MM.1S (cell line): ENCODE data around the gene ABCA2.

ENCODE experiments used
- DNase-seq: peaks from one replicate; pipeline ENCODE4 v3.0.0-alpha.2; 2015
- H2AFZ ChIP-seq: fragments of 300-600 bp; sonication (generic); 2 replicates; pipeline ENCODE4 v1.6.0; 2016; ENCODE audit warnings: antibody characterized with exemption, low read length
- H3F3A ChIP-seq: fragments of 300-600 bp; sonication (generic); 2 replicates; pipeline ENCODE4 v1.6.1; 2016; ENCODE audit warnings: mild to moderate bottlenecking, antibody characterized with exemption, low read length, moderate library complexity, mixed read lengths; ENCODE audit not compliant: insufficient read depth
- H3K27ac ChIP-seq: fragments of 300-600 bp; sonication (generic); 2 replicates; pipeline ENCODE4 v1.5.1; 2016; ENCODE audit warnings: mild to moderate bottlenecking, low read length
- H3K27me3 ChIP-seq: fragments of 300-600 bp; sonication (generic); replicated peaks from 2 replicates; pipeline ENCODE4 v1.6.0; 2016; ENCODE audit warnings: low read length; ENCODE audit not compliant: insufficient read depth
- H3K36me3 ChIP-seq: fragments of 300-600 bp; sonication (generic); replicated peaks from 2 replicates; pipeline ENCODE4 v1.6.1; 2016; ENCODE audit warnings: mild to moderate bottlenecking, low read length, mixed read lengths; ENCODE audit not compliant: insufficient read depth
- H3K4me1 ChIP-seq: fragments of 300-600 bp; sonication (generic); 2 replicates; pipeline ENCODE4 v1.6.1; 2016; ENCODE audit warnings: low read length, mixed read lengths
- H3K4me2 ChIP-seq: fragments of 300-600 bp; sonication (generic); 2 replicates; pipeline ENCODE4 v1.6.0; 2016; ENCODE audit warnings: low read depth, low read length
- H3K4me3 ChIP-seq: fragments of 300-600 bp; sonication (generic); 2 replicates; pipeline ENCODE4 v1.5.1; 2016; ENCODE audit warnings: low read length, mixed read lengths
- H3K79me2 ChIP-seq: fragments of 300-600 bp; sonication (generic); 2 replicates; pipeline ENCODE4 v1.6.1; 2016; ENCODE audit warnings: mixed run types, low read length, mixed read lengths
- H3K9ac ChIP-seq: fragments of 300-600 bp; sonication (generic); 2 replicates; pipeline ENCODE4 v1.6.1; 2016; ENCODE audit warnings: low read length, mixed read lengths
- H3K9me2 ChIP-seq: fragments of 300-600 bp; sonication (generic); replicated peaks from 2 replicates; pipeline ENCODE4 v1.6.1; 2016; ENCODE audit warnings: mild to moderate bottlenecking, low read length, mixed read lengths; ENCODE audit not compliant: insufficient read depth
- H3K9me3 ChIP-seq: fragments of 300-600 bp; sonication (generic); replicated peaks from 2 replicates; pipeline ENCODE4 v1.6.1; 2016; ENCODE audit warnings: mild to moderate bottlenecking, low read length, mixed read lengths; ENCODE audit not compliant: insufficient read depth
- H4K20me1 ChIP-seq: fragments of 300-600 bp; sonication (generic); 2 replicates; pipeline ENCODE4 v1.6.1; 2016; ENCODE audit warnings: mild to moderate bottlenecking, low read length, moderate library complexity, mixed read lengths; ENCODE audit not compliant: insufficient read depth
- EZH2 ChIP-seq: fragments of 300-600 bp; sonication (generic); optimal IDR thresholded peaks from 2 replicates; pipeline ENCODE3; 2017; ENCODE audit warnings: low read depth, mild to moderate bottlenecking, antibody characterized with exemption, low read length, mixed read lengths
- EZH2phosphoT487 ChIP-seq: fragments of 300-600 bp; sonication (generic); IDR thresholded peaks from 2 replicates; pipeline ENCODE4 v1.6.1; 2018; ENCODE audit warnings: antibody characterized with exemption, low read length
- TF ChIP-seq, protein P1 (sequence below): fragments of 300-600 bp; sonication (generic); IDR thresholded peaks from 2 replicates; pipeline ENCODE4 v1.5.1; 2016; ENCODE audit warnings: antibody characterized with exemption, low read length, mixed read lengths

The ABCA2 gene

DNA sequence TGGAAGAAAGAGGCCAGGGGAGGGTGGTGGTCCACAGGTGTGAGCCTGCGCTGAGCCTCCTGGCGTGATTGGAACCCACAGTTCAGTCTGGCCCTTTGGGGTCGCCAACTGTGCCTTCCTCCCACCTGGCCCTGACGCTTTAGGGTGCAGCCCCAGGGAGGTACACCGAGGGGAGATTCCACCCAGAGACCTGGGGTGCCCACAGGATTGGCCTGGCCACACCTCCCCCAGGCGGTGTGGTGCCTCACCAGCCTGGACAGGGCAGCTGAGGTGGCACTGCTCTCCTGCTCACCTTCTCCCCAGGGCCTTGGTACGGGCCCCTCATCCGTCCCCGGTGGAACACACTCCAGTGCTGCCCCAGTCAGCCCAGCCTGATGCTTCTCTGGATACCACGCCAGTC lies 30.7 kb downstream of the ABCA2 start:
- Histone ChIP-seq H2AFZ (no peak overlapping the region), H3K4me1 (peaks cover 2% of the 10 kb centered on the region; the same call in 1 of the 2 replicates), H3K4me2 (no peak overlapping the region), H3K9ac (no peak overlapping the region), H3K27me3 (peaks cover 36% of the 10 kb centered on the region), H3F3A (peaks cover 2% of the 10 kb centered on the region), H3K36me3 (no peaks in the 10 kb centered on the region), H3K9me2 (no peaks in the 10 kb centered on the region), H3K4me3 (no peak overlapping the region), H3K79me2 (no peaks in the 10 kb centered on the region), H4K20me1 (no peaks in the 10 kb centered on the region), H3K9me3 (no peaks in the 10 kb centered on the region), H3K27ac (no peak overlapping the region)
- no peak for TF ChIP-seq EZH2
- TF ChIP-seq, protein P1, sequence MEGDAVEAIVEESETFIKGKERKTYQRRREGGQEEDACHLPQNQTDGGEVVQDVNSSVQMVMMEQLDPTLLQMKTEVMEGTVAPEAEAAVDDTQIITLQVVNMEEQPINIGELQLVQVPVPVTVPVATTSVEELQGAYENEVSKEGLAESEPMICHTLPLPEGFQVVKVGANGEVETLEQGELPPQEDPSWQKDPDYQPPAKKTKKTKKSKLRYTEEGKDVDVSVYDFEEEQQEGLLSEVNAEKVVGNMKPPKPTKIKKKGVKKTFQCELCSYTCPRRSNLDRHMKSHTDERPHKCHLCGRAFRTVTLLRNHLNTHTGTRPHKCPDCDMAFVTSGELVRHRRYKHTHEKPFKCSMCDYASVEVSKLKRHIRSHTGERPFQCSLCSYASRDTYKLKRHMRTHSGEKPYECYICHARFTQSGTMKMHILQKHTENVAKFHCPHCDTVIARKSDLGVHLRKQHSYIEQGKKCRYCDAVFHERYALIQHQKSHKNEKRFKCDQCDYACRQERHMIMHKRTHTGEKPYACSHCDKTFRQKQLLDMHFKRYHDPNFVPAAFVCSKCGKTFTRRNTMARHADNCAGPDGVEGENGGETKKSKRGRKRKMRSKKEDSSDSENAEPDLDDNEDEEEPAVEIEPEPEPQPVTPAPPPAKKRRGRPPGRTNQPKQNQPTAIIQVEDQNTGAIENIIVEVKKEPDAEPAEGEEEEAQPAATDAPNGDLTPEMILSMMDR: no peak
- no peak for TF ChIP-seq EZH2phosphoT487
- no peak for DNase-seq

DNA sequence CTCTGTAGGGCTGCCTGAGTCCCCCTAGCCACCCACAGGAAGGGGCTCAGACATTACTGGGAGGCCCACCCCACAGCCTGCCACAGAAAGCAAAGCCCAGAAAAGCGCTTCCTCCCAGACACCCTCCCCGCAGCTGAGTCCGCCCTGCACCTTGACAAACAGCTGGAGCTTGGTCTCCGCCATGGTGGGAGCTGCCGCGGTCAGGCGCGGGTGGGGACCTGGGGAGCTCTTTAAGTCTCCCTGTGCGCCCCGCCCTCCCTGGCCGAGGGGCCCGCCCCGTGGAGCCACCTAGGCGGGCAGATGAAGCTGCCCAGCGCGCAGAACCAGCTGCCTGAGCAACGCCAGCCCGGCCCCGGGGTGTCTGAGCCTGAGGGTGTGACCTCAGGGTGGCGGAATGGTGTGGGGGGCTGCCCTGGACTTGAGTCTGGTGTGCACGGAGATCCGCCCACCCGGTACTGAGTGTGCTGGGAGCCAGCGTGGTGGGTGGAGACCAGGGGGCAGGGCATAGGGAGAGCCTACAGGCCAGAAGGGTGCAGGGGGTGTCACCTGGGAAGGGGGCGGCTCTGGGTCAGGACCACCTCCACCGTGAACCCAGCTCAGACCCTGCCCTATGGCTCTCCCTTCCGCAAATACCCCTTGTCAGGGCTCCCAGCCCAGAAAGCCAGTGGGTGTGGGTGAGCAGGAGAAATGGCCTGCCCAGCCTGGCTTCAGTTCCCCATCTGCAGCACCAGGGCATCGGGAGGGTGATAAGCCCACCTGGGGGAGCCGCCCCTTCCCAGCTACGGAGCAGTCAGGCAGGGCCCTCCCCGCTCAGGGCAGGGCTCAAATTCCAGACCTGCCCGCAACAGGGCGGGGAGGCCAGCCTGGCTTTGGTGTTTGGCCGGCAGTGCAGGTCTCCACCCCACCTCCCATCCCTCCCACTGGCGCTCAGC lies 31.4 kb downstream of the ABCA2 start, which contains the start of gene CLIC3:
Gene CLIC3, minus strand, starts transcription at position 208 of the 932 bp plus-strand sequence. Its CDS starts 25 bp downstream, at position 183.
- Histone ChIP-seq H3K27ac (no peak within 1 kb of the TSS), H3K27me3 (peaks cover 28% of the 10 kb centered on the region), H3F3A (peaks cover 2% of the 10 kb centered on the region), H3K4me2 (no peak within 1 kb of the TSS), H3K4me1 (peaks cover 2% of the 10 kb centered on the region; the same call in 1 of the 2 replicates), H3K79me2 (no peaks in the 10 kb centered on the region), H3K36me3 (no peaks in the 10 kb centered on the region), H3K9ac (no peak within 1 kb of the TSS), H3K9me3 (no peaks in the 10 kb centered on the region), H3K9me2 (no peaks in the 10 kb centered on the region), H3K4me3 (no peak within 1 kb of the TSS), H4K20me1 (no peaks in the 10 kb centered on the region), H2AFZ (no peak within 1 kb of the TSS)
- DNase-seq: no peak
- TF ChIP-seq, protein P1: no peak
- no peak for TF ChIP-seq EZH2phosphoT487
- no peak for TF ChIP-seq EZH2

DNA sequence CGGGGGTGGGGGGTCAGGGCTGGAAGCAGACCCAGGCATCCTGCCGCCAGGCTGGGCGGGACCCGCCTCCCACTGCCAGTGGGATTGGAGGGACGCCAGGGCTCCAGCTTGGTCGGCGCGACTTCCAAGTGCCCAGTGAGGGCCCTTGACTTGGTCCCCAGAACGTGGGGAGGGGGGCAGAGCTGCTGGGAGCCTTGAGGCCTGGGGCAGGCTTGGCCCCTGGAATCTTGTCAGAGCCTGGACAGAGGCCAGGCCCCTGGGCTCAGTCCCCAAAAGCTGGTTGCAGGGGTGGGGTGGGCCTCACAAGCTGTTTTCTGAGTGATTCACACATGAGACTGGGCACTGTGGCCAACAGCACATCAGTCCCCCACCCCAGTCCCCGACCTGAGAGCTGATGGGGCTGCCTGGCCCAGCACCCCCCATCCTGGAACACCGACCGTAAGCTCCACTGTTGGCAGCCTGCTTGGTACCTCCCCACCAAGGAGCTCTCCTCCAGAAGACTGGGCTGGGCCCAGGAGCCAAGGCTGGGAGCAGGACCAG lies 32.2 kb downstream of the ABCA2 start:
- Histone ChIP-seq H3K4me3 (no peak overlapping the region), H2AFZ (no peak overlapping the region), H4K20me1 (no peaks in the 10 kb centered on the region), H3K27ac (no peak overlapping the region), H3F3A (peaks cover 2% of the 10 kb centered on the region), H3K9ac (no peak overlapping the region), H3K4me2 (no peak overlapping the region), H3K27me3 (peaks cover 30% of the 10 kb centered on the region), H3K4me1 (no peaks in the 10 kb centered on the region), H3K36me3 (no peaks in the 10 kb centered on the region), H3K9me2 (no peaks in the 10 kb centered on the region), H3K9me3 (no peaks in the 10 kb centered on the region), H3K79me2 (no peaks in the 10 kb centered on the region)
- DNase-seq: no peak
- no peak for TF ChIP-seq EZH2
- no peak for TF ChIP-seq EZH2phosphoT487
- TF ChIP-seq, protein P1: no peak
